ENCODE results near the gene OGFR.
"Not testable (repeated sequence)": the region's sequence is repeated elsewhere in the genome, so short reads cannot be mapped to it uniquely, and the experiment has no call there.

OGFR gene

DNA sequence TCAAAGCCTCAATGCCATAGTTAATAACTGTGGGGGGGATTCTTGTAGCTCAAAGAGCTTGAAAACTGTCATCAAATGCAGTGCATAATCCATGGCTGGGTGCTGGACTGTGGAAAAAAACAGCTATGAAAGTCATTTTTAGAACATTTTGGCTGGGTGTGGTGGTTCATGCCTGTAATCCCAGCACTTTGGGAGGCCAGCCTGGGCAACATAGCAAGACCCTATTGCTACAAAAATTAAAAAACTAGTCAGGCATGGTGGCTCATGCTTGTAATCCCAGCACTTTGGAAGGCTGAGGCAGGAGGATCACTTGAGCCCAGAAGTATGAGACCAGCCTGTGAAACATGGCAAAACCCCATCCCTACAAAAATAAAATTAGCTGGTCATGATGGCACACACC is 44.8 kb downstream of the OGFR start:
- Mint-ChIP-seq H3K27me3 (no peaks in the 10 kb centered on the region), H3K27ac (no peak overlapping the region), H3K4me1 (ENCODE audit: low read depth) (no peaks in the 10 kb centered on the region), H3K4me3 (no peak overlapping the region), H3K9me3 (no peaks in the 10 kb centered on the region), H3K36me3 (ENCODE audit: low read depth) (peaks cover 51% of the 10 kb centered on the region)
- DNase-seq = no peak

DNA sequence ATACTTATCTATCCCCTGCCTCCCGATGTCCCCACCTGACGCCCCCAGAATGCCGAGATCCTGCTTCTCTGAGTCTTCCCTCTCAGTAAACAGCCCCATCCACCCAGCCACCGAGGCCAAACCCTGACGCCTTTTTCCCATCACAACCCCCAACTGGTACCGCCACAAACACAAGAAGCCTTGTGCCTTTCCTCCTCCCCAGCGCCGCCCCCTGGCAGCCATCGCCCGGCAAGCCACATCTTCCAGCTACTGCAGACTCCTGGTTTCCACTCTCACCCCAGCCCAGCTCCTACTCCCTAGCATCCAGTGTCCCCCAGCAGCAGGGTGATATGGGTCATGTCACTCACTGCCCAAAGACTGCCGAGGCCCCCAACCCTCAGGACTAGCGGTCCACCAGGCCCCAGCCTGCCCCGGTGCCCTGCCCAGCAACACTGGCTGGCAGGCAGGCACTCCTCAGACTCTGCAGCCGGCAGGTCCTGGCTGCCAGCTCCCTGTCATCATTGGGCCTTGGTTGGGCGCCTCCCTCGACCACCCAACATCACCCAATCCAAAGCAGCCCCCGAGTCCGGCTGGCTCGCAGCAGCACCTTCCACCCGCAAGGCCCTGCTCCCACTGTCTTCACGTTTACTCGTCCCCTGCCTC is 45.8 kb downstream of the OGFR start:
- Mint-ChIP-seq H3K4me3 (no peak overlapping the region), H3K36me3 (ENCODE audit: low read depth) (peaks cover 57% of the 10 kb centered on the region), H3K27ac (no peak overlapping the region), H3K9me3 (no peaks in the 10 kb centered on the region), H3K4me1 (ENCODE audit: low read depth) (no peaks in the 10 kb centered on the region), H3K27me3 (no peaks in the 10 kb centered on the region)
- DNase-seq = no peak

DNA sequence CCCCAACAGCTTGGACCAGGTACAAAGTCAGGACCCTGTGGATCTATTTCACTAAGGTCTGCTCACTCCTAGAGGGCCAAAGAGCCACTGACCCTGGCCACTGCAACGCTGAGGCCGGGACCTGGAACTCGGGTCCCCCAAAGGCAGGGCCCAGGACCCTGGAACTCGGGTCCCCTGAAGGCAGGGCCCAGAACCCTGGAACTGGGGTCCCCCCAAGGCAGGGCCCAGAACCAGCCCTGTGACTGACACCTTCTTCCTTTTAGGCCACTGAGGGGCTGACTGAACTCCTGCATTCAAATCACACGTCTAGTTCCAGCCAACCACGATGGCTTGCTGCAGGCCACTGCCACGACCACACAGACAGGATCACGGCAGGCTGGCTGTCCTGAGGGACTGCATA is 47.6 kb downstream of the OGFR start:
- DNase-seq = no peak
- H3K4me3 Mint-ChIP-seq = no peak overlapping the region

DNA sequence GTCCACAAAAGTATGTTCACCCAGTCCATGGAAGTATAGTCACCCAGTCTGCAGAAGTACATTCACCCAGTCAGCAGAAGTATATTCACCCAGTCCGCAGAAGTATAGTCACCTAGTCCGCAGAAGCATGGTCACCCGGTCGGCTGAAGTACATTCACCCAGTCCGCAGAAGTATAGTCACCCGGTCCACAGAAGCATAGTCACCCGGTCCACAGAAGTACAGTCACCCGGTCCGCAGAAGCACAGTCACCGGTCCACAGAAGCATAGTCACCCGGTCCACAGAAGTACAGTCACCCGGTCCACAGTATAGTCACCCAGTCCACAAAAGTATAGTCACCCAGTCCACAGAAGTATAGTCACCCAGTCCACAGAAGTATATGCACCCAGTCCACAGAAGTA is 48.2 kb downstream of the OGFR start:
- Mint-ChIP-seq H3K27me3 (no peaks in the 10 kb centered on the region), H3K4me1 (ENCODE audit: low read depth) (peaks cover 7% of the 10 kb centered on the region), H3K27ac (no peak overlapping the region), H3K36me3 (ENCODE audit: low read depth) (peaks cover 53% of the 10 kb centered on the region), H3K4me3 (no peak overlapping the region), H3K9me3 (no peaks in the 10 kb centered on the region)
- no peak for DNase-seq

More for the DNA sequence above, 47.6 kb downstream of the OGFR start:
- H3K27ac Mint-ChIP-seq = no peak overlapping the region
- H3K4me1 Mint-ChIP-seq (ENCODE audit: low read depth) = peaks cover 3% of the 10 kb centered on the region
- H3K9me3 Mint-ChIP-seq = no peaks in the 10 kb centered on the region
- H3K36me3 Mint-ChIP-seq (ENCODE audit: low read depth) = peaks cover 52% of the 10 kb centered on the region
- no peaks in the 10 kb centered on the region for H3K27me3 Mint-ChIP-seq

DNA sequence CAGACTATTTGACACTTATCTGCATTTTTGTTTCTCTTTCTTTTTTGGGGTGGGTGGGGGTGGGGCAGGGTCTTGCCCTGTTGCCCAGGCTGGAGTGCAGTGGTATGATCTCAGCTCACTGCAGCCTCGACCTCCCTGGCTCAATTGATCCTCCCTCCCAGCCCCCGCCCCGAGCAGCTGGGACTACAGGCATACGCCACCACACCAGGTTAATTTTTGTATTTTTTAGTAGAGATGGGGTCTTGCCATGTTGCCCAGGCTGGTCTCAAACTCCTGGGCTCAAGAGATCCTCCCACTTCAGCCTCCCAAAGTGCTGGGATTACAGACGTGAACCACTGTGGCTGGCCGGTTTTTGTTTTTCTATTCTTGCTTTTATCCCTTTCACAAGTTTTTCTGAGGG is 48.7 kb downstream of the OGFR start:
- not testable (repeated sequence) for H3K27me3 Mint-ChIP-seq; H3K27ac Mint-ChIP-seq; DNase-seq; H3K9me3 Mint-ChIP-seq; H3K4me1 Mint-ChIP-seq (ENCODE audit: low read depth); H3K4me3 Mint-ChIP-seq
- peaks cover 50% of the 10 kb centered on the region for H3K36me3 Mint-ChIP-seq (ENCODE audit: low read depth)

DNA sequence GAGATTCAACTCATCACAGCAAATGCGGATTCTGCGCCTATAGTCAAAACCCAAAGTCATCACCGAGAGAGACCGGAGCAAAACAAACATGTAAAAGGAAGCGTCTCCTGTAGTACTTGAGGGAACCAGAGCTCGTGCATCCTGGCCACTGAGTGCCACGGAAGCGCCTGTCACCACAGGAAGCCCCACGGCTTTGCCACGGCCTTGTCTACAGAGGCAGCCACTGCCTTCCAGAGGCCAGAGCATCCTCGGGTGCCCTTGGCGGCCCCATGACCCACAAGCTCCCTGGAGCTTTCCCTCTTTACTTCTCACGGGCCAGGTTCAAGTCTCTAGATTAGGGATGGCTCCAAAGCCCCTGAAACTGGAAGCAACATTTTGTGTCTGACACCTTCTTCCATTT is 49.5 kb downstream of the OGFR start:
- DNase-seq = no peak
- peaks cover 9% of the 10 kb centered on the region for H3K4me1 Mint-ChIP-seq (ENCODE audit: low read depth)
- no peaks in the 10 kb centered on the region for H3K9me3 Mint-ChIP-seq
- H3K27me3 Mint-ChIP-seq = no peaks in the 10 kb centered on the region
- no peak overlapping the region for H3K4me3 Mint-ChIP-seq
- peaks cover 49% of the 10 kb centered on the region for H3K36me3 Mint-ChIP-seq (ENCODE audit: low read depth)
- no peak overlapping the region for H3K27ac Mint-ChIP-seq

DNA sequence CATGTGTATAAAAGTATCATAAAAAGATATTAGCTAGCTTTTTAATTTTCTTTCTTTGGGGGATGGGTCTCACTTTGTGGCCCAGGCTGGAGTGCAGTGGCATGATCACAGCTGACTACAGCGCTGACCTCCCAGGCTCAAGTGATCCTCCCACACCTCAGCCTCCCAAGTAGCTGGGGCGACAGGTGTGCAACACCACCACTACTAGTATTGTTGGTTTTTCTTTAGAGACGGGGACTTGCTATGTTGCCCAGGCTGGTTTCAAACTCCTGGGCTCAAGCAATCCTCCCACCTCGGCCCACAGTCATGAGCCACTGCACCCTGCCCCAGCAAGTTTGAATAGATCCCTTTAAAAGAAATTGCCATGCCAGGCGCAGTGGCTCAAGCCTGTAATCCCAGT is 50.5 kb downstream of the OGFR start:
- Mint-ChIP-seq H3K9me3 (no peaks in the 10 kb centered on the region), H3K4me3 (no peak overlapping the region), H3K27me3 (peaks cover 2% of the 10 kb centered on the region), H3K27ac (no peak overlapping the region), H3K4me1 (ENCODE audit: low read depth) (peaks cover 17% of the 10 kb centered on the region), H3K36me3 (ENCODE audit: low read depth) (peaks cover 47% of the 10 kb centered on the region)
- DNase-seq = no peak

DNA sequence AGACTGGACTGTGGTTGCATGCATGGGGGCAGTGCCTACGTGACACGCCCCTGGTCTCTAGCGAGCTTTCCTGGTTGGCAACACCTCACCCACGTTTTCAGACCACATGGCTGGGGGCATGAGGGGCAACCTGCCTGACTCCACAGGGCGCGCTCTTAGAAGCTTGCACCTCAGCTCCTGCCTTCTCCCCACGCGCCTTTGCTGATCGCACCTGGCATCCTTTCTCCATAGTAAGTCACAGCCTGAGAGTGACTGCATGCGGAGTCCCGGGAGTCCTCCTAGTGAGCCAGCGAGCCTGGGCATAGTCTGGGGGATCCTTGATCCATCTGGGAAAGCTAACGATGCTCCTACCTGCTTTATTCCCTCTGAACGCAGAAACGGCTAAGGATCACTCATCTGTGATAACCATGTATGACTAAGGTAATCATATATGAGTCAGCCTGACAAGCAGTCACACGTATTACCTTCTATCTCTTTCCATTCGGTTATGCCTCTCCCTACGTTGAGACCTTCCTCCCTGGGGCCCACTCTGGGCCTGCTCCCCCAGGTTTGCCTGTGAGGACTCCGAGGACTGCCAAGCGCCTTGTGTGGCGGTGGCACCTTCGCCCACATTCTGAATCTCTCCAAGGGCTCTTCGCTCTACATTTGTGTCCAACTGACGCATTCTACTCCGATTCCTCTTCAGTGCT is 52.4 kb downstream of the OGFR start:
- DNase-seq = no peak
- Mint-ChIP-seq H3K4me1 (ENCODE audit: low read depth) (peaks cover 23% of the 10 kb centered on the region), H3K36me3 (ENCODE audit: low read depth) (peaks cover 38% of the 10 kb centered on the region), H3K27me3 (peaks cover 3% of the 10 kb centered on the region), H3K27ac (no peak overlapping the region), H3K9me3 (no peaks in the 10 kb centered on the region), H3K4me3 (no peak overlapping the region)

DNA sequence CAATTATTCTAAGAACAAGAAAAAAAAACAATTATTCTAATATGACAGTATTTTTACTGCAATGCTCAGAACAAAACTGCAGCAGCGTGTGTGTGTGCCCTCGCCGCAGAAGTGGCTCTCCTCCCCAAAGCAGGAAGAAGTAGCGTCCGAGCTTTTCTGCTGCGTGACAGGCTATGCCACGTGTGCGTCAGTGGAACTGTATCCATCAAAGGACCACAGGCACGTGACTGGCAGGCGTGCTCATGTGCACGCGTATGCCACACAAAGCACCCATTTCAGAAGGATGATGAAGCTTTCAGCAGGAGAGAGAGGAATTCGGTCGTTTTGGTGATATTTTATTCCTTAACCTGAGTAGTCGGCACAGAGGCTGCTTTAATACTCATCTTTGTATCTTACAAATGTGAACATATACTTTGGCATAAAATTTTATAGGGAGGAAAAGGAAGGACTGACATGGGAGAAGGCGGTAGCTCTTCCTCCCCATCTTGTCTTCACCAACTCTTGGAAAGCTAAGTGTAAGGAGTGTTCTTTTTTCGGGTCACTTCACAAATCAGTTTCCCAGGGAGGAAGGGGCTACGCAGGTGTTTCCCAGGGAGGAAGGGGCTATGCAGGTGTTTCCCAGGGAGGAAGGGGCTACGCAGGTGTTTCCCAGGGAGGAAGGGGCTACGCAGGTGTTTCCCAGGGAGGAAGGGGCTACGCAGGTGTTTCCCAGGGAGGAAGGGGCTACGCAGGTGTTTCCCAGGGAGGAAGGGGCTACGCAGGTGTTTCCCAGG is 53.6 kb downstream of the OGFR start:
- peaks cover 26% of the 10 kb centered on the region for H3K4me1 Mint-ChIP-seq (ENCODE audit: low read depth)
- DNase-seq = no peak
- no peak overlapping the region for H3K27ac Mint-ChIP-seq
- H3K9me3 Mint-ChIP-seq = peaks cover 5% of the 10 kb centered on the region
- peaks cover 29% of the 10 kb centered on the region for H3K36me3 Mint-ChIP-seq (ENCODE audit: low read depth)
- no peak overlapping the region for H3K4me3 Mint-ChIP-seq
- H3K27me3 Mint-ChIP-seq = peaks cover 3% of the 10 kb centered on the region

DNA sequence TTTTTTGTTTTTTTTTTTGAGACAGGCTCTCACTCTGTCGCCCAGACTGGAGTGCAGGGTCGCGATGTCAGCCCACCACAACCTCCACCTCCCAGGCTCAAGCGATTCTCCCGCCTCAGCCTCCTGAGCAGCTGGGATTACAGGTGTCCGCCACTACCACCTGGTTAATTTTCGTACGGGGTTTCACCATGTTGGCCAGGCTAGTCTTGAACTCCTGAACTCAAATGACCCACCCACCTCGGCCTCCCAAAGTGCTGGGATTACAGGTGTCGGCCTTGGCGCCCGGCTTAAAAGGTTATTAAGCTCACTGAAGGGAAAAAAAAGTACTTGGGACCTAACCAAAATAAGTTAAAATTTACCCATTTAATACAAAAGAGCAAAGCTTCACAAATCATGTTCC is 55.1 kb downstream of the OGFR start:
- peaks cover 5% of the 10 kb centered on the region for H3K9me3 Mint-ChIP-seq
- peaks cover 3% of the 10 kb centered on the region for H3K27me3 Mint-ChIP-seq
- peaks cover 16% of the 10 kb centered on the region for H3K36me3 Mint-ChIP-seq (ENCODE audit: low read depth)
- H3K4me1 Mint-ChIP-seq (ENCODE audit: low read depth) = peaks cover 26% of the 10 kb centered on the region
- no peak overlapping the region for H3K27ac Mint-ChIP-seq
- peak overlapping the region; percentile 71 for H3K4me3 Mint-ChIP-seq
- DNase-seq = no peak

DNA sequence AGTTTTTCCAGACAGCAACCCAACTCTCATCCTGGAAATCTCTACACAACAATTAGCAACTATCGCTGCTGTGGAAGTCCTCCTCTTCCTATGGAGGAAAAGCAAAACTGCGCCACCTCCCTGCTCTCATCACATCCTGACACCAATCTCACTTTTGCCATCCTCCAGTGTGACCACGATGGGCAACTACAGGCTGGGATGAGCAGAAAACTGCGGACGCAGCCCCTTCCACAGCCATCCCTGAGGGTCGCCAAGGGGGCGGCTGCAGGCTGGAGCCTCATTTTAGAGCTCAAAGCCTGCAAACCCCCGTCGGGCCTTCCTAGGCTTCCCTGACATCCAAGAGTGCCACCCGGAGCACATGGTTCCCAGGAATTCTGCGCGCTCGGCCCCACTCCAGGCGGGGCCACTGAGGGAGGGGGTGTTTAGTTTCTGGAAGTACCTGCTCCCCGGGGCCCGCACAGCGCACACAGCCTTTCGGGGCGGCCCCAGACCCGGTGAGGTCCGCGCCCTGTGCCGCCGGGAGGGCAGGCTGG is 55.8 kb downstream of the OGFR start:
- DNase-seq = no peak
- peak overlapping the region; percentile 17 for H3K27ac Mint-ChIP-seq
- peak overlapping the region; percentile 71 for H3K4me3 Mint-ChIP-seq
- H3K36me3 Mint-ChIP-seq (ENCODE audit: low read depth) = peaks cover 10% of the 10 kb centered on the region
- peaks cover 26% of the 10 kb centered on the region for H3K4me1 Mint-ChIP-seq (ENCODE audit: low read depth)
- H3K9me3 Mint-ChIP-seq = peaks cover 5% of the 10 kb centered on the region
- H3K27me3 Mint-ChIP-seq = peaks cover 3% of the 10 kb centered on the region

DNA sequence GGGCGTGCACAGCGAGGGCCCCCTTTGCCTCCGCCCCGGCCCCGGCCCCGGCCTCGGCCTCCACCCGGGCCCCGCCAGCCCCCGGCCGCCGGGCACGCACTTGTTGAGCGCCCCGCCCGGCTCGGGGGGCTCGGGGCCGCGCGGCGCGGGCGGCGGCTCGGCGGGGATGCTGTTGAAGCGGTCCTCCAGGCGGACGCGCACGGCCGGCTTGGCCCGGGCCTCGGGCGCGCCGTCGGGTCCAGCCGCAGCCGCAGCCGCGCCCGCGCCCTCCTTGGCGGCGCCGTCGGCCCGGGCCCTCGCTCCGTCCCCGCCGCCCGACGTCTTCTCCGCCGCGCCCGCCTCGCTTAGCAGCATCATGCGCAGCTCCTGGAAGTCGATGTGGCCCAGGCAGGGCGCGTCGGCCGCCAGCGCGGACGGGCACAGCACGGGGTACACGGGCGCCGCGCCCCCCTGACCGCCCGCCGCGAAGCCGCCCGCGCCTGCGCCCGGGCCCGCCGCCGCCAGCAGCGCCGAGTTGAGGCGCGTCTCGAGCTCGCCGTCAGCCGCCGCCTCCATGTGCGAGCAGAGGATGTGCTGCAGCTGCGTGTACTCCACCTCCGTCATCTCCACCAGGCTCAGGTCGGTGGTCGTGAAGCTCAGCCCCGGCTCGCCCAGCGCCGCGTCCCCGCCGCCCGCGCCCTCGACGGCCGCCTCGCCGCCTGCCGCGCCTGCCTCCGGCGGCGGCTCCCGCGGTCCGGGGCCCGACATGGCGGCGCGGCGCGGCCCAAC is 56.5 kb downstream of the OGFR start:
- Mint-ChIP-seq H3K4me3 (peak overlapping the region; percentile 35), H3K27ac (no peak overlapping the region), H3K36me3 (ENCODE audit: low read depth) (peaks cover 10% of the 10 kb centered on the region), H3K4me1 (ENCODE audit: low read depth) (peaks cover 26% of the 10 kb centered on the region), H3K27me3 (peaks cover 3% of the 10 kb centered on the region), H3K9me3 (peaks cover 5% of the 10 kb centered on the region)
- DNase-seq = no peak

DNA sequence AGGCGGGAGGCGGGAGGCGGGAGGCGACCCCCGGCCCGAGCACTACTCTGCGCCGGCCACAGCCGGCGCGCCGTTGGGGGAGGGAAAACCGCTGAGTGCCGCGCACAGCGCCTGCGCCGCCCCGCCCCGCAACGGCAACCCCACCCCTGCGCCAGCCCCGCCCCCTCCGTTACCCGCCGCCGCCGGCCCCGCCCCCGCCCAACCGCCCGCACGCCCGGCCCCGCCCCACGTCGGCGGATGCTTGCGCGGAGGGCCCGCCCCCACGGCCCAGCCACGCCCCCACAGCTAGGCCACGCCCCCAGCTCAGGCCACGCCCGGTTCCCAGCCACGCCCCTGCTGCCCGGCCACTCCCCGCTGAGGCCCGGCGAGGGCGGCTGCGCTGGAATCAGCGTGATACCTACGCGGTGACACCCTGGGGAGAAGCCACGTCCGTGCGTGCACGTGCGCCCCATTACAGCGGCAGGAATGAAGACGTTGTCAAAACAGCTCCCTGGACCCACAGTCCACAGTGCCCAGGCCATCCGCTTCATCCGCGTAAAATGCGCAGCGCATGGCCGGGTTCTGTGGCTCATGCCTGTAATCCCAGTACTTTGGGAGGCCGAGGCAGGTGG is 57.2 kb downstream of the OGFR start, which contains the start of gene TCFL5:
TCFL5 (minus strand) TSS at position 97 of the 611 bp plus-strand sequence. CDS start 152 bp downstream, outside the sequence.
- DNase-seq = peak; percentile 99
- H3K36me3 Mint-ChIP-seq (ENCODE audit: low read depth) = peaks cover 8% of the 10 kb centered on the region
- H3K9me3 Mint-ChIP-seq = peaks cover 5% of the 10 kb centered on the region
- peak within 1 kb of the TSS; percentile 71 for H3K4me3 Mint-ChIP-seq
- H3K4me1 Mint-ChIP-seq (ENCODE audit: low read depth) = peaks cover 26% of the 10 kb centered on the region
- H3K27me3 Mint-ChIP-seq = peaks cover 3% of the 10 kb centered on the region
- peak within 1 kb of the TSS; percentile 19 for H3K27ac Mint-ChIP-seq

Measured in activated T-cell treated with anti-CD3 and anti-CD28 coated beads, Interleukin-2, amount 50 U/mL, for 24 hours (primary cell).